ENCODE measurements around the gene MOCOS. TPM values are rescaled to one million over a fixed set of nuclear protein-coding genes. Genes with fewer than 3 reads are reported as not detected.

MOCOS gene, protein sequence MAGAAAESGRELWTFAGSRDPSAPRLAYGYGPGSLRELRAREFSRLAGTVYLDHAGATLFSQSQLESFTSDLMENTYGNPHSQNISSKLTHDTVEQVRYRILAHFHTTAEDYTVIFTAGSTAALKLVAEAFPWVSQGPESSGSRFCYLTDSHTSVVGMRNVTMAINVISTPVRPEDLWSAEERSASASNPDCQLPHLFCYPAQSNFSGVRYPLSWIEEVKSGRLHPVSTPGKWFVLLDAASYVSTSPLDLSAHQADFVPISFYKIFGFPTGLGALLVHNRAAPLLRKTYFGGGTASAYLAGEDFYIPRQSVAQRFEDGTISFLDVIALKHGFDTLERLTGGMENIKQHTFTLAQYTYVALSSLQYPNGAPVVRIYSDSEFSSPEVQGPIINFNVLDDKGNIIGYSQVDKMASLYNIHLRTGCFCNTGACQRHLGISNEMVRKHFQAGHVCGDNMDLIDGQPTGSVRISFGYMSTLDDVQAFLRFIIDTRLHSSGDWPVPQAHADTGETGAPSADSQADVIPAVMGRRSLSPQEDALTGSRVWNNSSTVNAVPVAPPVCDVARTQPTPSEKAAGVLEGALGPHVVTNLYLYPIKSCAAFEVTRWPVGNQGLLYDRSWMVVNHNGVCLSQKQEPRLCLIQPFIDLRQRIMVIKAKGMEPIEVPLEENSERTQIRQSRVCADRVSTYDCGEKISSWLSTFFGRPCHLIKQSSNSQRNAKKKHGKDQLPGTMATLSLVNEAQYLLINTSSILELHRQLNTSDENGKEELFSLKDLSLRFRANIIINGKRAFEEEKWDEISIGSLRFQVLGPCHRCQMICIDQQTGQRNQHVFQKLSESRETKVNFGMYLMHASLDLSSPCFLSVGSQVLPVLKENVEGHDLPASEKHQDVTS
- total RNA-seq = 0.39 and 0.42 TPM in 2 replicates

DNA sequence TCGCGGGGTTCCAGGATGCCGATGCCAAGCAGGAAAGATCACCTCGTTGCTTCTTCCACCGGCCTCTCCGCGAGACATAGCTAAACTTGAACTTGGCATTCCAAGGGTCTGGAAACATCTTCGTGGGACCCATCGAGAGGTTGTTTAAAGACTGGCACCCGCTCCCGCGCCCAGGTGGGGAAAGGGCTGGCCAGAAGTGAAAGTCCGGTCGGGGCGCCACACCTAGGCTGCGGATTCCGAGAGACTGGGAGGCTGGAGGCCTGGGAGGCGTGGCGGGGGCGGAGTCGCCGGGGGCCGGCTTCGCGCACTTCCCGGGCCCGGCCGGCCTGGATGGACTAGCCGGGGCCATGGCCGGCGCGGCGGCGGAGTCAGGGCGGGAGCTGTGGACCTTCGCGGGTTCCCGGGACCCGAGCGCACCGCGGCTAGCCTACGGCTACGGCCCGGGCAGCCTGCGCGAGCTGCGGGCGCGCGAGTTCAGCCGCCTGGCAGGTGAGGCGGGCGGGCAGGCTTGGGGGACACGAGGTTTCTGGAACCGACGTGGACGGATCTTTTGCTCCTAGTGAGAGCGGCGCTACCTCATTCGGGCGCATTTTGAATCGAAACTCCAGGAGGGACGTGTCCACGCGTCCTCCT is at the start of gene MOCOS:
TSS of gene MOCOS (plus strand) at position 305 of the 633 bp plus-strand sequence. CDS start at position 348, 43 bp downstream.
- peaks cover 29% of the 10 kb centered on the region for H3K4me1 Mint-ChIP-seq
- H3K9me3 Mint-ChIP-seq = no peaks in the 10 kb centered on the region
- ChIA-PET CTCF (no interaction called here), POLR2A (interaction anchor here (0.6 to 1.0 kb wide), 4 partner anchors 59 to 245 kb away, joined by 3 to 6 read pairs (median 4); partner anchors contain the start of gene RMP24)
- TF ChIP-seq, protein P1, sequence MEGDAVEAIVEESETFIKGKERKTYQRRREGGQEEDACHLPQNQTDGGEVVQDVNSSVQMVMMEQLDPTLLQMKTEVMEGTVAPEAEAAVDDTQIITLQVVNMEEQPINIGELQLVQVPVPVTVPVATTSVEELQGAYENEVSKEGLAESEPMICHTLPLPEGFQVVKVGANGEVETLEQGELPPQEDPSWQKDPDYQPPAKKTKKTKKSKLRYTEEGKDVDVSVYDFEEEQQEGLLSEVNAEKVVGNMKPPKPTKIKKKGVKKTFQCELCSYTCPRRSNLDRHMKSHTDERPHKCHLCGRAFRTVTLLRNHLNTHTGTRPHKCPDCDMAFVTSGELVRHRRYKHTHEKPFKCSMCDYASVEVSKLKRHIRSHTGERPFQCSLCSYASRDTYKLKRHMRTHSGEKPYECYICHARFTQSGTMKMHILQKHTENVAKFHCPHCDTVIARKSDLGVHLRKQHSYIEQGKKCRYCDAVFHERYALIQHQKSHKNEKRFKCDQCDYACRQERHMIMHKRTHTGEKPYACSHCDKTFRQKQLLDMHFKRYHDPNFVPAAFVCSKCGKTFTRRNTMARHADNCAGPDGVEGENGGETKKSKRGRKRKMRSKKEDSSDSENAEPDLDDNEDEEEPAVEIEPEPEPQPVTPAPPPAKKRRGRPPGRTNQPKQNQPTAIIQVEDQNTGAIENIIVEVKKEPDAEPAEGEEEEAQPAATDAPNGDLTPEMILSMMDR (IDR thresholded peaks at IDR 0.05) = no peak
- DNase-seq (peak; percentile 56), ATAC-seq (ENCODE audit: low read depth) (peak; percentile 60)
- H3K36me3 Mint-ChIP-seq (ENCODE audit: low read depth) = no peaks in the 10 kb centered on the region
- intact Hi-C loops (cut with micrococcal nuclease) = loop anchor here (1.0 to 10.0 kb wide), 3 partner anchors 35 to 647 kb away; partner anchors contain the start of genes ELP2 and SLC39A6
- H3K27ac Mint-ChIP-seq = no peak within 1 kb of the TSS
- H3K27me3 Mint-ChIP-seq = peaks cover 34% of the 10 kb centered on the region
- peak within 1 kb of the TSS; percentile 84 for H3K4me3 Mint-ChIP-seq

DNA sequence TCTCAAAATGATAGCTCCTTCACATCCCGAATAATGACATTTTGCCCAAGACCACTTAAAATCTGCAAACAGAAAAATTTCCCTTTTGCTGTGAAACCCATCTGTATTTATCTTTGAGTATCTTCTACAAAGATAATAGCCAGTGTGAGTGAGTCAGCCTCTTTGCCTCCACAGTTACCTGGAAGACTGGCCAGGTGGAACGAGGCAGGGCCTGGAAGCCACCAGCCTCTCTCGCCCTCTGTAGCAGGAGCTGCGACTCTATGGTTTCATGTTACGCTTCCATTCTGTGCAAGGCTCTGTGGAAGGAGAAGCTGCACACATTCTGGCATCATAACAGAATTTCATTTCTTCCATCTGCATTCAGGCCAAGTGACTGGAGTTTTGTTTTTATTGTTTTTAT is 48.1 kb upstream of the MOCOS start:
- Mint-ChIP-seq H3K27ac (no peak overlapping the region), H3K4me3 (no peak overlapping the region), H3K36me3 (ENCODE audit: low read depth) (peaks cover 81% of the 10 kb centered on the region), H3K9me3 (no peaks in the 10 kb centered on the region), H3K27me3 (no peaks in the 10 kb centered on the region), H3K4me1 (peaks cover 8% of the 10 kb centered on the region)
- ATAC-seq (ENCODE audit: low read depth) (no peak), DNase-seq (no peak)
- CTCF ChIA-PET = no interaction called here
- TF ChIP-seq, protein P1 (IDR thresholded peaks at IDR 0.05) = no peak
- POLR2A ChIA-PET = interaction anchor here (1.4 kb wide), 1 partner anchor 10 kb away, joined by 4 read pairs; the partner anchor contains the start of gene SLC39A6
- intact Hi-C loops (cut with micrococcal nuclease) = no loop called here

DNA sequence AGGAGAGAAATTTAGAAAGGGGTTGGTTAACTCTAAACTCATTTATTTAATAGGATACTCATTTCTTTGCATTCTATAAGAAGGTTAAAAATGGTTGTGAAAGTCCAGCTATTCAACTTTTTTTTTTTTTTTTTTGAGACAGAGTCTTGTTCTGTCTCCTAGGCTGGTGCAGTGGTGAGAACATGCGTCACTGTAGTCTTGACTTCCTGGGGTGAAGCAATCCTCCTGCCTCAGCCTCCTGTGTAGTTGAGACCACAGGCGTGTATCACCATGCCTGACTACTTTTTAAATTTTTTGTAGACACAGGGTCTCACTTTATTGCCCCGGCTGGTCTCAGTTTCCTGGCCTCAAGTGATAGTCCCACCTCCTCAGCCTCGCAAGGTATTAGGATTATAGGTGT is 45.7 kb upstream of the MOCOS start:
- H3K4me1 Mint-ChIP-seq = peaks cover 6% of the 10 kb centered on the region
- TF ChIP-seq, protein P1 (IDR thresholded peaks at IDR 0.05) = no peak
- CTCF ChIA-PET = no interaction called here
- intact Hi-C loops (cut with micrococcal nuclease) = no loop called here
- H3K27ac Mint-ChIP-seq = no peak overlapping the region
- ATAC-seq (ENCODE audit: low read depth) = no peak
- H3K27me3 Mint-ChIP-seq = no peaks in the 10 kb centered on the region
- H3K9me3 Mint-ChIP-seq = no peaks in the 10 kb centered on the region
- peaks cover 88% of the 10 kb centered on the region for H3K36me3 Mint-ChIP-seq (ENCODE audit: low read depth)
- H3K4me3 Mint-ChIP-seq = no peak overlapping the region
- DNase-seq = no peak
- POLR2A ChIA-PET = no interaction called here

DNA sequence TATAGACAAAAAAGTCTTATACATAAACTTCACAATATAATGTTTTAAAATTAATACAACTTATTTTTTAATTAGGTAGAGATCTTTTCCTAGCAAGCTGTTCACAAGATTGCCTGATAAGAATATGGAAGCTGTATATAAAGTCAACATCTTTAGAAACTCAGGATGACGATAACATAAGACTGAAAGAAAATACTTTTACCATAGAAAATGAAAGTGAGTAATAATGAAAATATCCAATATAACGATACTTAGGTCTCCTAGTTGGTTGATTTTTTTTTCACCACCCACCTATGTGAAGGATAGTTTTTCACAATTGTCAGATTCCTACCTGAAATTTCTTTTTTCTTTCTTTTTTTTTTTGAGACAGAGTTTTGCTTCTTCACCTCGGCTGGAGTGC is 44.5 kb upstream of the MOCOS start:
- POLR2A ChIA-PET = interaction anchor here (0.7 to 1.0 kb wide), 2 partner anchors 12 to 30 kb away, joined by 3 to 4 read pairs; no protein-coding TSS in a partner anchor
- peaks cover 15% of the 10 kb centered on the region for H3K4me1 Mint-ChIP-seq
- DNase-seq (no peak), ATAC-seq (ENCODE audit: low read depth) (no peak)
- no peaks in the 10 kb centered on the region for H3K9me3 Mint-ChIP-seq
- no peak overlapping the region for H3K4me3 Mint-ChIP-seq
- TF ChIP-seq, protein P1 (IDR thresholded peaks at IDR 0.05) = no peak
- intact Hi-C loops (cut with micrococcal nuclease) = no loop called here
- H3K27ac Mint-ChIP-seq = no peak overlapping the region
- CTCF ChIA-PET = no interaction called here
- H3K36me3 Mint-ChIP-seq (ENCODE audit: low read depth) = peaks cover 83% of the 10 kb centered on the region
- H3K27me3 Mint-ChIP-seq = no peaks in the 10 kb centered on the region

All from activated B cell treated with CpG ODN at 0.5 μM for 24 hours (primary cell).